HG03159 (cell line): ENCODE data around the gene COL3A1.

Source experiments
- ATAC-seq: cut with Tn5 transposase; IDR thresholded peaks from one replicate; pipeline ENCODE4 v1.9.1; 2021; ENCODE audit warnings: mild to moderate bottlenecking, moderate library complexity; ENCODE audit not compliant: unreplicated experiment

The COL3A1 gene

DNA sequence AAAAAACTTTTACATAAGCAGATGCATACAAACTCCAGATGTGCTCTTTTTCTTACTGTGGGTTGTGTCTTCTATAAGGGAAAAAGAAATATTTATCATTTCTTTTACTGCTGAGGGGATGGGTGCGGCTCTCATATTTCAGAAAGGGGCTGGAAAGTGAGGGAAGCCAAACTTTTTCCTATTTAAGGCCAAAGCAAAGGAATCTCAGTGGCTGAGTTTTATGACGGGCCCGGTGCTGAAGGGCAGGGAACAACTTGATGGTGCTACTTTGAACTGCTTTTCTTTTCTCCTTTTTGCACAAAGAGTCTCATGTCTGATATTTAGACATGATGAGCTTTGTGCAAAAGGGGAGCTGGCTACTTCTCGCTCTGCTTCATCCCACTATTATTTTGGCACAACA lies at the start of gene COL3A1:
Gene COL3A1, plus strand, starts transcription at position 210 of the 400 bp plus-strand sequence. Its CDS starts 117 bp downstream, at position 327.
- ATAC-seq: no peak

DNA sequence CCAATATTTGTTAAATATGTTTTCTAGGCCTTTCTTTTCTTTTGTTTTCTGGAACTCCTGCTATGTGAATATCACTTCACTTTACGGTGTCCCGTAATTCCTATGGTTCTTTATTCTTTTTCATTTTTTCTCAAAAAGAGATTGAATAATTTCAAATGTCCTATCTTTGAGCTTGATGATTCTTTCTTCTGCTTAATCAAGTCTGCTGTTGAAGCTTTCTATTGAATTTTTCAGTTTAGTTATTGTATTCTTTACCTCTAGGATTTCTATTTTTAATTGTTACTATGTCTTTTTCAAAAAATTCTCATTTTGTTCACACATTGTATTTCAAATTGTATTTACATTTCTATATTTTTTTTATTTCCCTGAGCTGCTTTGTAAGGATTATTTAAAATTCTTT lies 45.5 kb upstream of the COL3A1 start:
- ATAC-seq: no peak

- no peak for ATAC-seq
Measured at GRCh38 chr2:188931361-188931760, 42.8 kb upstream of the COL3A1 start.

DNA sequence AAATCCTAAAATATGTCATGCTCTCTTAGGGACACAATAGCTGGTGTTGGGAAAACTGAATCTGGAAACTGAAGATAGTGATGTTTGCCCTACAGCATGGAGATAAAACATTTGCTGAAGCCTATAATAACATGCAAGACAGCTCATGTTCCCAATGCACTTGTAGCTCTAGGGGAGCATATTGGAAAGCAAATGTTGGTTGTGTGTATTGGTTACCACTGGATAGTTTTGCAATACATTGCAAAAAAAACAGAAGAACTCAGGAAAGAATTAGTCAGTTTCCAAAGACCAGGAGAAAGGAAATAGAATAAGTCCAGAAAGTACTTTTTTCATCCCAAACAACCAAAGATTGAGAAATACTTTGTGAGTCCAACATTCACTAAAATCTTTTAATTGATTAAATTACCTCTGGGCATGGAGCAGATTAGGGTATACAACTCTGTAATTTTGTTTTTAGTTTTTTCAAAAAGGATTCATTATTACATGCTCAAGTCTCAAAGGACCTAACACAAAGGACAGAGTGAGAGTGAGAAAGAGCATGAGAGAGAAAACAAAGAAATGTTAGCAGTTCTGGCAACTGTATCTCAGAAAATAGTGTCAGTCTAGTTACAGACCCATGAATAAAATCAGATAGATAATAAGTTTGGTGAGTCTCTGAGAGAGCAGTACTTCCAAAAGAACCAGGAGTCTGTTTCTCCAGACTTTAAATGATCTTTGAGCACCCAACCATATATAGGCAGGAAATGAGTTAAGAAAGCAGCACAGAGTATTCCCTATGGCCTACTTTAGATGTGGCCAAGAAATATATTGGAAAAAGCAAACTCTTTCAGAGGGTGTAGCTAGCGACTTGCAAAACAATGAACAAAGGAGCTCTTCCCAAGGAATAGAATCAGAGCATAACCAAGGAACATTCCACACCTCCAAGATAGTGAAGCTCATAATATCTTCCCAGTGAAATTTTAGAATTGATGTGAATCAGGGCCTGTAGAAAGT lies 36.6 kb upstream of the COL3A1 start:
- no peak for ATAC-seq

DNA sequence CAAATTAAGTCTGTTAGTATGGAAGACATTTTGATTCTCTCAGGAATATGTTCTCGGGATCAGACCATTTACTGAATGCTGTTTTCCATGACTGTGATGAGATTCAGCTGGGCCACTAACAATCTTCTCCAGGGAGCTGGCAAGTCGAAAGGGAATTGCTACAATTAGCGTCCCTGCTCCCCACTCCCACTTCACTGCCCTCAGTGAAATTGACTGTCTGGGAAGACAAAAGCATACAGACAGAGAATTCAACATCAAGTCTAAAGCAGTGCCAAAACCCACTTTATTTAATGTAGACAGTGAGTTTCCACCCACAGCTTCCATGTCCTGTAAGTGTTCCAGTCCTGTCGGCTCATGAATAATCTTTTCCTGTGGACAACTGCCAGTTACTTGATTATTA lies 34.0 kb upstream of the COL3A1 start:
- no peak for ATAC-seq

DNA sequence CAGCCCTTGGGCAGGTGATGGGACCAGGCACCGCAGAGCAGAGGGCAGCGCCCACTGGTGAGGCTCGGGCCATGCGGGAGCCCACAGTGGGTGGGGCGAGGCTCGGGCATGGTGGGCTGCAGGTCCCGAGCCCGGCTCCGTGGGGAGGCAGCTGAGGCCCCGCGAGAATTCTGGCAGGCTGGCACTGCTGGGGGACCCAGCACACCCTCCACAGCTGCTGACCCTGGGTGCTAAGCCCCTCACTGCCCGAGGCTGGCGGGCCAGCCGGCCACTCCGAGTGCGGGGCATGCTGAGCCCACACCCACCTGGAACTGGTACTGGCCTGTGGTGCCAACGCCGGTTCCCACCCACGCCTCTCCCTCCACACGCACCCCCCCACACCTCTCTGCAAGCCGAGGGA lies 29.7 kb upstream of the COL3A1 start:
- ATAC-seq: no peak

DNA sequence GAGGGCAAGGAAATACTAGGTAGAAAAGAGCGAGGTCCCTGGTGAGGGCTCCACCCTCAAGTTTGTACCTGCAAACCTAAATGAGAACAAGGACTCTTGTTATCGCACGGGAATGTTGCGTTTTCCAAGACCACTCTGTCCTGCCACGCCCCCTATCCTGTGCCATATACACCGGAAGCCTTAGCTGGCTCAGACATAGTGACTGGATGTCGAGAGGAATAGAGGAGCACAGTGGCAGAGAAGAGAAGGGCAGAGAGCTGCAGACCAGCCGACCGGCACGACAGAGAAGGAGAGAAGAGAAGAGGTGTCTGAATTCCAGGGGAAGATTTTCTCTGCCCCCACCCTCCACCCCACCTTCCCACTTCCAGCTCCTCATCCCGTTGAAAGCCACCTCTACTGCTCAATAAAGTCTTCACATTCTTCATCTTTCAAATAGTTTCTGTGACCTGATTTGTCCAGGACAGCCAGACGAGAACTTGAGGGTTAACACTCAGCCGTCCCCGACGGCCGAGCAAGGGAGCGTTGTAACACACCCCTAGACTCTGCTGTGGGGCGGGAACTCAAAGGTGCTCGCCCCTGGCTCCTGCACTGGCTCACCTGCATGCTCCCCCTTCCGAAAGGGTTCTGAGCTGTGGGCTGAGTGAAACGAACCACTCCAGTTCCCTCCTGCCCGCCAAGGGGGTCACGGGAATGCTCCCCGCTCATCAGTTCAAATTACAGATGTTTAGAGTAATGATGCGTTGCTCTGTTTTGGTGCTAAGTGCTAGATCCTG lies 24.9 kb upstream of the COL3A1 start:
- no peak for ATAC-seq

DNA sequence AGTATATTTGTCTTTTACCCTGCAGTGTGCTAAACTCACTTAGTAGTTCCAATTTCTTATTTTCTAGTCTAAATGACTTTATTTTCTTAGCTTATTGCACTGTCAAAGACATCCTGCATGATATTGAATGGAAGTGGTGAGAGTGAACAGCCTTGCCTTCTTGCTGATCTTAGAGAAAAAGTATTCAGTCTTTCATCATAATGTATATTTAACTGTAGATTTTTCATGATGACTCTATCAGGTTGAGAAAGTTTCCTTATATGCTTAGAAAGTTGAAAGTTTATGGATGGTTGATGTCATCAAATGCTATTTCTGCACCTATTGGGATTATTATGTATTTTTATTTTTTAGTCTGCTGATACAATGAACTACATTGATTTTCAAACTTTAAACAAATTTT lies 21.3 kb upstream of the COL3A1 start:
- no peak for ATAC-seq

DNA sequence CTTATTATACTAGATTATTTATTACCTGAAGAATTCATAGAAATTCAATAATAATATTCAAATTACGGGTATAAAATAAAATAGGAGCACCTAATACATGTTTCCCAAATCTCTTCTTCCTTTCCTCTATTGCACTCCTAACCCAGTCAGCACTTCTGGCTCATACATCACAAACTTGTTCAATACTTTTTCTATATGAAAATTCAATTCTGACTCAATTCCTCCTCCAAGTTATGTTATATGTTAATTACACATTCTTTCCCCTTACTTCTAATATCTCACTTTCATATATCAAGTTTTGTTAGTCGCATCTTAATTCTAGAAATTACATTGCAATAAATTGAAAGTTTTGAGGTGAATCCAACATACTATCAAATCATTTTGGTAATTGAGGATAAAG lies 17.9 kb upstream of the COL3A1 start:
- no peak for ATAC-seq

GRCh38 chr2:188956961-188957360 lies 17.2 kb upstream of the COL3A1 start:
- ATAC-seq: no peak

DNA sequence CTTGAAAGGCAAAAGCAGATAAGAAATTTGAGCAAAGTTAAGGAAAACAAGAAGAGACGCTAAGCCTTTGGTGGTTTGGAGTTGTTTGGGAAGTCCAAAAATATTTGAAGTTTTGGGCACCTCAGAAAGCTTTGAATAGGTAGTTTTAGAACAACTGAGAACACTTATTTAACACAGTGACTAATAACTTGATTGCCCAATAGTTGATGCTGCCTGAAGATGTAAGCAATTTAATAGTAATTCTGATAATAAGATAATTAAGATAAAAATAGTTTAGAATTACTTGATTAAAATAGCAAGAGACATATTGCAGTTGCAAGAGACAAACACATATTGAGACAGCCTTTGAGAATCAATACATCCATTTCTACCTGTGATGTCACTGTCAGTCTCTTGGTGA lies 16.5 kb upstream of the COL3A1 start:
- ATAC-seq: no peak

- no peak for ATAC-seq
Measured at GRCh38 chr2:188963741-188964140, 10.4 kb upstream of the COL3A1 start.

- no peak for ATAC-seq
Measured at GRCh38 chr2:188964976-188965546, 9.1 kb upstream of the COL3A1 start.

DNA sequence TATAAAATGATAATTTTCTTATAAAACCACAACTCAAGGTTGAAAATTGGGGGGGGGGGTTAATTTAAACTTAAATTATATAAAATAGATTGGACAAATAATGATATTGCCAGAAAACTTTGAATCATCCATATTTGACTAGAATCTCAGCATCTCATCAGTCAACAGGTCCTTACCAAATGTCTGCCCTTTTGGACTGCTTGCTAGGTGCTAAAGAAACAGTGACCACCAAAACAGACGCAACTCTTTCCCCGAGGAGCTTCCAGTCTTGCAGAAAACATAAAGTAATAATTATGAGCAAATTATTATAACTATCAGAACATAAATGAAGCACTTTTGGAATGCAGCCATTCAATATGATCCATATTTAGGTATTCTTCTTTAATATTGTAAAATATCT lies 8.6 kb upstream of the COL3A1 start:
- ATAC-seq: no peak

DNA sequence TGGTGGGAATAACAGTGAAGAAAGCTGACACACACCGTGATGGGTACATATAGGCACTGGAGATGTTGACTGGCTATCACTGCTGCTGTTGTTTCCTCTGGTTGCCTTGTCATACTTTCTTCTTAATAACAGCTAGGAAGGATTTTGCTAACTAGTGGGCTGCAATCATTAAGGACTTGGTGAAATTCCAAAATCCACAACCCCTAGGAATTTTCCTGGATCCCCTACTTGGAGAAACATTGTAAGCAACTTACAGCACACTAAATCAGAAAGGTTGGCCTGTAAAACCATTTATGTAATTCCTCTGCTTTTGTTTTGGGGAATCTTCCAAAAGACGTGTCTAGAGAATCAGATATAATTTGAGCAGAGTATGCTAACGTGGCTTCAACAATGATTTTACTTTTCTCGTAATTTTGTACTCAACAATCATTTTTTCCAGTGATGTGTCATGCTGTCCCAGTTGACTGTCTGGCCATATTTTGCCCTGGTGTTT lies 8.0 kb upstream of the COL3A1 start:
- ATAC-seq: no peak

GRCh38 chr2:188966728-188967440 lies 7.3 kb upstream of the COL3A1 start:
- ATAC-seq: no peak

DNA sequence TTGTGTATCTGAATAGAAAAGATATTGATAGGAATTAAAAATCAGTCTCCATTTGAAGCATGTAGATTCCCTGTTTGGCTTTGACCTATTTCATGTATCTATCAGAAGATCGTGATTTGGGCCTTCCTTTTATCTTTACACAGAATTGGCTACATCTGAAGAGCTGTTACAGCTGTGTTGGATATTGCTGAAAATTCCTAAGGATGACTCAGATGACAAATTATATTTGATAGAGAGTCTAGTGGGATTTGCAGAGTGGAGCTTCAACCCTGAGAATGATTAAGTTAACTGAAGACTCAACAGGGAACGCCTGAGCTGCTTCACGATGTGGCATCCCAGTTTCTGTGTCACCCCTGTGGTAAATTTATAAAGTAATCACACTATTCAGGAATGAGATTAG lies 4.9 kb upstream of the COL3A1 start:
- no peak for ATAC-seq

DNA sequence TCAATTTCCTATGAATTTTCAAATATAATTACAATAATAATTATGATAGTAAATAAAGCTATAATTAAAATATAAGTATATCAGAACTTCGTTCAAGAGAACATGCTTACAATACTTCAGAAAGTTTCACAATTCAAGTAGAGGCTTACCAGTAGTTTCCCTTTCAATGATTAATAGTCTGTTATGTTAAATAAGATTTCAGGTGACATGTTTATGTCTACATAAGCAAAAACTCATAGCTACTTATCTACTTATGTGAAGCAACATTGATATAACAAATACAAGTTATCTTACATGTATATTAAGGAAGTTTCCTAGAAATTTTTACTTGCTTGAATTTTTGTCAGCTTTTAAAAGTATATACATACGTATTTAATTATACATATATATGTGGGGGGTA lies 4.5 kb upstream of the COL3A1 start:
- no peak for ATAC-seq

- no peak for ATAC-seq
Measured at GRCh38 chr2:188970211-188970610, 4.0 kb upstream of the COL3A1 start.

GRCh38 chr2:188971432-188971861 lies 2.7 kb upstream of the COL3A1 start:
- ATAC-seq: no peak

GRCh38 chr2:188973641-188974040 lies 532 bp upstream of the COL3A1 start:
- no peak for ATAC-seq
